ENCODE measurements around the gene PPP1R1B. TPM values are rescaled to one million over a fixed set of nuclear protein-coding genes. Genes with fewer than 3 reads are reported as not detected.

PPP1R1B gene
- polyA plus RNA-seq, 1 donor from 2014 or later, result 1.8 TPM

DNA sequence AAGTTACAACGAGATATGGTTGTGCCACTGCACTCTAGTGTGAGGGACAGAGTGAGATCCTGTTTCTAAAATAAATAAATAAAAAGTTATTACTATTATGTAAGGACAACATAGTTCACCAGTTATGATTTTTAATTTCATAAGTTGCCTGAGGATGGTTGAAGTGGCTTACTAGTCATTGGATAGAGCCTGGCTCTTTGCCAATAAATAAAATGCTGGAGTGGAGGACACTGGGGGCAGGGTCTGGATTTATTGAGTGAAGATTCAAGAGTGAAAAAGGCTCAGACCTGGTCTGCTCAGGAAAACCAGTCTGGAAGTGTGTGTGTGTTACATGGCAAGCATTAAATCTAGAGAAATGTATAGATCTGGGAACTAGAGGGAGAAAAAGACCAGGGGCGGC lies 12.3 kb downstream of the PPP1R1B start:
- Histone ChIP-seq H2AFZ (ENCODE audit: low read depth, low read length) (no peak overlapping the region), H3K4me2 (ENCODE audit: low read length) (no peak overlapping the region), H3K79me2 (replicated peaks; ENCODE audit: insufficient read depth, low read length) (peaks cover 18% of the 10 kb centered on the region), H3K27me3 (ENCODE audit: insufficient read depth, low read depth, low read length) (no peaks in the 10 kb centered on the region), H3K27ac (ENCODE audit: low read length) (no peak overlapping the region), H3K9me2 (ENCODE audit: insufficient read depth, low read length) (no peaks in the 10 kb centered on the region), H3F3A (ENCODE audit: insufficient read depth, low read length, poor library complexity, severe bottlenecking) (no peaks in the 10 kb centered on the region), H3K9ac (ENCODE audit: low read length) (no peak overlapping the region), H4K20me1 (ENCODE audit: insufficient read depth) (no peaks in the 10 kb centered on the region), H3K4me3 (ENCODE audit: low read length) (peak overlapping the region; percentile 88), H3K9me3 (ENCODE audit: low read length) (no peaks in the 10 kb centered on the region), H3K36me3 (ENCODE audit: insufficient read depth, low read length) (no peaks in the 10 kb centered on the region)
- no peak for TF ChIP-seq MXI1 (conservative IDR thresholded peaks at IDR 0.05; ENCODE audit: poor library complexity, severe bottlenecking)
- no peak for TF ChIP-seq SMC3 (conservative IDR thresholded peaks at IDR 0.05; ENCODE audit: poor library complexity)
- TF ChIP-seq RAD21 (conservative IDR thresholded peaks at IDR 0.05), result no peak
- TF ChIP-seq, protein P1, sequence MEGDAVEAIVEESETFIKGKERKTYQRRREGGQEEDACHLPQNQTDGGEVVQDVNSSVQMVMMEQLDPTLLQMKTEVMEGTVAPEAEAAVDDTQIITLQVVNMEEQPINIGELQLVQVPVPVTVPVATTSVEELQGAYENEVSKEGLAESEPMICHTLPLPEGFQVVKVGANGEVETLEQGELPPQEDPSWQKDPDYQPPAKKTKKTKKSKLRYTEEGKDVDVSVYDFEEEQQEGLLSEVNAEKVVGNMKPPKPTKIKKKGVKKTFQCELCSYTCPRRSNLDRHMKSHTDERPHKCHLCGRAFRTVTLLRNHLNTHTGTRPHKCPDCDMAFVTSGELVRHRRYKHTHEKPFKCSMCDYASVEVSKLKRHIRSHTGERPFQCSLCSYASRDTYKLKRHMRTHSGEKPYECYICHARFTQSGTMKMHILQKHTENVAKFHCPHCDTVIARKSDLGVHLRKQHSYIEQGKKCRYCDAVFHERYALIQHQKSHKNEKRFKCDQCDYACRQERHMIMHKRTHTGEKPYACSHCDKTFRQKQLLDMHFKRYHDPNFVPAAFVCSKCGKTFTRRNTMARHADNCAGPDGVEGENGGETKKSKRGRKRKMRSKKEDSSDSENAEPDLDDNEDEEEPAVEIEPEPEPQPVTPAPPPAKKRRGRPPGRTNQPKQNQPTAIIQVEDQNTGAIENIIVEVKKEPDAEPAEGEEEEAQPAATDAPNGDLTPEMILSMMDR (IDR thresholded peaks at IDR 0.05; ENCODE audit: poor library complexity, severe bottlenecking), result no peak
- TF ChIP-seq, protein P2, sequence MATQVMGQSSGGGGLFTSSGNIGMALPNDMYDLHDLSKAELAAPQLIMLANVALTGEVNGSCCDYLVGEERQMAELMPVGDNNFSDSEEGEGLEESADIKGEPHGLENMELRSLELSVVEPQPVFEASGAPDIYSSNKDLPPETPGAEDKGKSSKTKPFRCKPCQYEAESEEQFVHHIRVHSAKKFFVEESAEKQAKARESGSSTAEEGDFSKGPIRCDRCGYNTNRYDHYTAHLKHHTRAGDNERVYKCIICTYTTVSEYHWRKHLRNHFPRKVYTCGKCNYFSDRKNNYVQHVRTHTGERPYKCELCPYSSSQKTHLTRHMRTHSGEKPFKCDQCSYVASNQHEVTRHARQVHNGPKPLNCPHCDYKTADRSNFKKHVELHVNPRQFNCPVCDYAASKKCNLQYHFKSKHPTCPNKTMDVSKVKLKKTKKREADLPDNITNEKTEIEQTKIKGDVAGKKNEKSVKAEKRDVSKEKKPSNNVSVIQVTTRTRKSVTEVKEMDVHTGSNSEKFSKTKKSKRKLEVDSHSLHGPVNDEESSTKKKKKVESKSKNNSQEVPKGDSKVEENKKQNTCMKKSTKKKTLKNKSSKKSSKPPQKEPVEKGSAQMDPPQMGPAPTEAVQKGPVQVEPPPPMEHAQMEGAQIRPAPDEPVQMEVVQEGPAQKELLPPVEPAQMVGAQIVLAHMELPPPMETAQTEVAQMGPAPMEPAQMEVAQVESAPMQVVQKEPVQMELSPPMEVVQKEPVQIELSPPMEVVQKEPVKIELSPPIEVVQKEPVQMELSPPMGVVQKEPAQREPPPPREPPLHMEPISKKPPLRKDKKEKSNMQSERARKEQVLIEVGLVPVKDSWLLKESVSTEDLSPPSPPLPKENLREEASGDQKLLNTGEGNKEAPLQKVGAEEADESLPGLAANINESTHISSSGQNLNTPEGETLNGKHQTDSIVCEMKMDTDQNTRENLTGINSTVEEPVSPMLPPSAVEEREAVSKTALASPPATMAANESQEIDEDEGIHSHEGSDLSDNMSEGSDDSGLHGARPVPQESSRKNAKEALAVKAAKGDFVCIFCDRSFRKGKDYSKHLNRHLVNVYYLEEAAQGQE (IDR thresholded peaks at IDR 0.05; ENCODE audit: borderline replicate concordance), result no peak
- TF ChIP-seq EP300 (conservative IDR thresholded peaks at IDR 0.05; ENCODE audit: poor library complexity, severe bottlenecking), result no peak
- TF ChIP-seq POLR2AphosphoS5 (IDR thresholded peaks at IDR 0.05), result no peak
- TF ChIP-seq EZH2 (IDR thresholded peaks at IDR 0.05; ENCODE audit: borderline replicate concordance, insufficient read depth, low read length, poor library complexity, severe bottlenecking), result no peak
- TF ChIP-seq TAF1 (IDR thresholded peaks at IDR 0.05; ENCODE audit: low read depth), result no peak

DNA sequence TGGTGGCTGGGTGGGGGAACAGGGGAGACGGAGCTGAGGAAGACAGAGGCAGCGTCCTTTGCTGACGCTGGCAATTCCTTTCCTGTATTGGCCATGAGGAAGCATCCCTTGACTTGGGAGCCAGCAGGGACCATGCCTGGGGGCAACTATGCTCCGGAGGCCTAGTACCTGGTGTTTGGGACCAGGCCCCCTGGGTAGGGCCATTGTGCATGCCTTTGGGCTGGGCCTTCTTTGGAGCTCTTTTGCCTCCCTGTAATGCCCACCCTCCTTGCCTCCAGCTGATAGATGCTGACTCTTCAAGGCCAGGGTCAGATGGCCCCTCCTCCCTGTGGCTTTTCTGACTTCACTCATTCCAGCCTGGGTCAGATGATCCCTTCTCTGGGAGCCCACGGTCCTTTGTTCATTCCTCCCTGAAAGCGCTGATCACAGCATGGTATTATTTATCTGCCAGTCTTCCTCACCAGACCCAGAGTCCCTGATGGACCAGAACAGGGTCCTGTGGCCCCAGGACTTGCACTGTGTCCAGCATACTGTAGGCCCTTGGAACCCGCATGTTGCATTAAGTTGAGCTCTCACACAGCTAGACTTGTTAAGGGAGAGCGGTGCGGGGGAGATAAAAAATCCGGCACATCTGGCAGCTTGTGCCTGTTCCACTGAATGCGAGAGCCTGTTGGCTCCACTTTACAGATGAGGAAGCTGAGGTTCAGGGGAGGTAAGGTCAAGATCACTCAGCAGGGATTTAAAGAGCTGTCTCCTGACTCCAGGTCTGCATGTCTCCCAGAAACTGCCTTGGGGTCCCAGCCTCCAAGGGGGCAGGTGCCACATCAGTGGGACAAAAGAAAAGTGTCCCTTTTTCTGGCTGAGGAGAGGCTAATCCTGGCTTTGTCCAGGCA lies 13.1 kb downstream of the PPP1R1B start:
- Histone ChIP-seq H3F3A (ENCODE audit: insufficient read depth, low read length, poor library complexity, severe bottlenecking) (no peaks in the 10 kb centered on the region), H3K36me3 (ENCODE audit: insufficient read depth, low read length) (no peaks in the 10 kb centered on the region), H3K27me3 (ENCODE audit: insufficient read depth, low read depth, low read length) (no peaks in the 10 kb centered on the region), H3K9ac (ENCODE audit: low read length) (no peak overlapping the region), H3K4me3 (ENCODE audit: low read length) (no peak overlapping the region), H3K27ac (ENCODE audit: low read length) (no peak overlapping the region), H4K20me1 (ENCODE audit: insufficient read depth) (no peaks in the 10 kb centered on the region), H3K9me3 (ENCODE audit: low read length) (no peaks in the 10 kb centered on the region), H3K9me2 (ENCODE audit: insufficient read depth, low read length) (no peaks in the 10 kb centered on the region), H3K79me2 (replicated peaks; ENCODE audit: insufficient read depth, low read length) (peaks cover 18% of the 10 kb centered on the region), H2AFZ (ENCODE audit: low read depth, low read length) (no peak overlapping the region), H3K4me2 (ENCODE audit: low read length) (no peak overlapping the region)
- TF ChIP-seq RAD21 (conservative IDR thresholded peaks at IDR 0.05) (no peak), EP300 (conservative IDR thresholded peaks at IDR 0.05; ENCODE audit: poor library complexity, severe bottlenecking) (no peak), POLR2AphosphoS5 (IDR thresholded peaks at IDR 0.05) (no peak), MXI1 (conservative IDR thresholded peaks at IDR 0.05; ENCODE audit: poor library complexity, severe bottlenecking) (no peak), SMC3 (conservative IDR thresholded peaks at IDR 0.05; ENCODE audit: poor library complexity) (no peak), TAF1 (IDR thresholded peaks at IDR 0.05; ENCODE audit: low read depth) (no peak), EZH2 (IDR thresholded peaks at IDR 0.05; ENCODE audit: borderline replicate concordance, insufficient read depth, low read length, poor library complexity, severe bottlenecking) (no peak)
- TF ChIP-seq, protein P2 (IDR thresholded peaks at IDR 0.05; ENCODE audit: borderline replicate concordance), result no peak
- TF ChIP-seq, protein P1 (IDR thresholded peaks at IDR 0.05; ENCODE audit: poor library complexity, severe bottlenecking), result no peak
